ENCODE data around the gene PLEKHM2.

DNA sequence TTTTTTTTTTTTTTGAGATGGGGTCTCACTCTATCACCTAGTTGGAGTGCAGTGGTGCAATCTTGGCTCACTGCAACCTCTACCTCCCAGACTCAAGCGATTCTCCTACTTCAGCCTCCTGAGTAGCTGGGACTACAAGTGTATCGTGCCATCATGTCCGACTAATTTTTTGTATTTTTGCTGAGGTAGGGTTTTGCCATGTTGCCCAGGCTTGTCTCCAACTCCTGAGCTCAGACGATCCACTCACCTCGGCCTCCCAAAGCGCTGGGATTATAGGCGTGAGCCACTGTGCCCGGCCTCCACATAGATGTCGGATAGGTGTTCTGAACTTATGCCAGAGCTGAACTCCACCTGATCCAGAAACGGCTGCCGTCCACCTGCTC, 21.1 kb downstream of the PLEKHM2 start:
- no peak for TF ChIP-seq FOXM1 (IDR thresholded peaks at IDR 0.05; ENCODE audit: borderline replicate concordance, low read depth)
- no peak for TF ChIP-seq YY1 (IDR thresholded peaks at IDR 0.05; ENCODE audit: low read depth)
- TF ChIP-seq TEAD4 (IDR thresholded peaks at IDR 0.05), result no peak
- TF ChIP-seq, protein P1, sequence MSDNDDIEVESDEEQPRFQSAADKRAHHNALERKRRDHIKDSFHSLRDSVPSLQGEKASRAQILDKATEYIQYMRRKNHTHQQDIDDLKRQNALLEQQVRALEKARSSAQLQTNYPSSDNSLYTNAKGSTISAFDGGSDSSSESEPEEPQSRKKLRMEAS (IDR thresholded peaks at IDR 0.05), result no peak
- no peak for TF ChIP-seq CREB1 (IDR thresholded peaks at IDR 0.05; ENCODE audit: low read depth)
- TF ChIP-seq, protein P2, sequence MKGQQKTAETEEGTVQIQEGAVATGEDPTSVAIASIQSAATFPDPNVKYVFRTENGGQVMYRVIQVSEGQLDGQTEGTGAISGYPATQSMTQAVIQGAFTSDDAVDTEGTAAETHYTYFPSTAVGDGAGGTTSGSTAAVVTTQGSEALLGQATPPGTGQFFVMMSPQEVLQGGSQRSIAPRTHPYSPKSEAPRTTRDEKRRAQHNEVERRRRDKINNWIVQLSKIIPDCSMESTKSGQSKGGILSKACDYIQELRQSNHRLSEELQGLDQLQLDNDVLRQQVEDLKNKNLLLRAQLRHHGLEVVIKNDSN (IDR thresholded peaks at IDR 0.05), result no peak
- TF ChIP-seq EP300 (IDR thresholded peaks at IDR 0.05; ENCODE audit: borderline replicate concordance), result no peak
- TF ChIP-seq EGR1 (IDR thresholded peaks at IDR 0.05), result no peak
